IPS-11a (cell line): ENCODE data around the gene ALDH1B1.

Experiments
- H3K4me3 ChIP-seq: one replicate; pipeline ENCODE4 v1.5.1; 2013; ENCODE audit warnings: low read depth, low read length, control low read depth

ALDH1B1 gene

GRCh38 chr9:38413283-38413682 lies 20.8 kb downstream of the ALDH1B1 start:
- no peak overlapping the region for H3K4me3 ChIP-seq

GRCh38 chr9:38414040-38414723 lies 21.7 kb downstream of the ALDH1B1 start:
- no peak overlapping the region for H3K4me3 ChIP-seq

- no peak overlapping the region for H3K4me3 ChIP-seq
Measured at GRCh38 chr9:38415856-38416255, 23.4 kb downstream of the ALDH1B1 start.

- H3K4me3 ChIP-seq: no peak overlapping the region
Measured at GRCh38 chr9:38416461-38416860, 24.0 kb downstream of the ALDH1B1 start.

- no peak overlapping the region for H3K4me3 ChIP-seq
Measured at GRCh38 chr9:38417003-38417945, 24.8 kb downstream of the ALDH1B1 start.

GRCh38 chr9:38418366-38418765 lies 25.9 kb downstream of the ALDH1B1 start:
- no peak overlapping the region for H3K4me3 ChIP-seq

- H3K4me3 ChIP-seq: no peak overlapping the region
Measured at GRCh38 chr9:38419181-38419580, 26.7 kb downstream of the ALDH1B1 start.

- no peak overlapping the region for H3K4me3 ChIP-seq
Measured at GRCh38 chr9:38421498-38422211, 29.2 kb downstream of the ALDH1B1 start.

- no peak overlapping the region for H3K4me3 ChIP-seq
Measured at GRCh38 chr9:38422555-38423260, 30.2 kb downstream of the ALDH1B1 start.

- H3K4me3 ChIP-seq: peak overlapping the region; percentile 31
Measured at GRCh38 chr9:38423273-38423972, 30.9 kb downstream of the ALDH1B1 start.

- peak within 1 kb of the TSS; percentile 31 for H3K4me3 ChIP-seq
Measured at GRCh38 chr9:38423973-38424843, 31.7 kb downstream of the ALDH1B1 start, which contains the start of gene IGFBPL1. TSS of gene IGFBPL1 (minus strand) at chr9:38424454. CDS start at chr9:38424424, 30 bp downstream.

- H3K4me3 ChIP-seq: no peak overlapping the region
Measured at GRCh38 chr9:38424918-38425317, 32.4 kb downstream of the ALDH1B1 start.

GRCh38 chr9:38428062-38428461 lies 35.6 kb downstream of the ALDH1B1 start:
- H3K4me3 ChIP-seq: no peak overlapping the region

GRCh38 chr9:38431116-38431515 lies 38.6 kb downstream of the ALDH1B1 start:
- H3K4me3 ChIP-seq: no peak overlapping the region

- no peak overlapping the region for H3K4me3 ChIP-seq
Measured at GRCh38 chr9:38432922-38433510, 40.5 kb downstream of the ALDH1B1 start.

- no peak overlapping the region for H3K4me3 ChIP-seq
Measured at GRCh38 chr9:38434365-38434764, 41.9 kb downstream of the ALDH1B1 start.

GRCh38 chr9:38434853-38435252 lies 42.4 kb downstream of the ALDH1B1 start:
- no peak overlapping the region for H3K4me3 ChIP-seq

- no peak overlapping the region for H3K4me3 ChIP-seq
Measured at GRCh38 chr9:38435521-38435920, 43.0 kb downstream of the ALDH1B1 start.

GRCh38 chr9:38436708-38437107 lies 44.2 kb downstream of the ALDH1B1 start:
- no peak overlapping the region for H3K4me3 ChIP-seq
